ENCODE data around the gene MT4. TPM values are rescaled to one million over a fixed set of nuclear protein-coding genes. Genes with fewer than 3 reads are reported as not detected.
"Not testable (repeated sequence)": the region's sequence is repeated elsewhere in the genome, so short reads cannot be mapped to it uniquely, and the experiment has no call there.

The MT4 gene
- total RNA-seq, 1 donor from 2014 or later: not detected

GRCh38 chr16:56554441-56554840 lies 10.4 kb upstream of the MT4 start:
- no peak for DNase-seq (ENCODE audit: low spot score in 2 of 2)
- FAIRE-seq: no peak

GRCh38 chr16:56558024-56558747 lies 6.7 kb upstream of the MT4 start:
- DNase-seq (ENCODE audit: low spot score in 2 of 2) (peak in 1 of 2 donors; percentile 32), FAIRE-seq (no peak)

DNA sequence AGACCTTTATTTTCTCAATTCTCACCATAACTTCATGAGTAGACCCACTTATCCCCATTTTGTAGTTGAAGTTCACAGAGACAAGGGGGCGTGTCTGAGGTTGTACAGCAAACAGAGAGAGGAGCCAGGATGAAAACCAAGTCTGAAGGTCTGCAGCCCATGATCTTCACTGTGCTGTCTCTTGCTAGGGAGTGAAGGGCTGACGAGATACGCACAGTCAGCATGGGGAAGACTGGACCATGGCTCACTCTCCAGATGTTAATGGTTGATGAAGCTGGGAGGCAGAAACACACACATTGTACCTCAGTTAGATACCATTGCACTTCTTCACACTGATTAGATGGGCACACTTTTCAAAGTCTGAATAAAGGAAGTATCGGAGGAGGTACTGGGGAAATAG lies 5.8 kb upstream of the MT4 start:
- no peak for FAIRE-seq
- no peak for DNase-seq (ENCODE audit: low spot score in 2 of 2)

DNA sequence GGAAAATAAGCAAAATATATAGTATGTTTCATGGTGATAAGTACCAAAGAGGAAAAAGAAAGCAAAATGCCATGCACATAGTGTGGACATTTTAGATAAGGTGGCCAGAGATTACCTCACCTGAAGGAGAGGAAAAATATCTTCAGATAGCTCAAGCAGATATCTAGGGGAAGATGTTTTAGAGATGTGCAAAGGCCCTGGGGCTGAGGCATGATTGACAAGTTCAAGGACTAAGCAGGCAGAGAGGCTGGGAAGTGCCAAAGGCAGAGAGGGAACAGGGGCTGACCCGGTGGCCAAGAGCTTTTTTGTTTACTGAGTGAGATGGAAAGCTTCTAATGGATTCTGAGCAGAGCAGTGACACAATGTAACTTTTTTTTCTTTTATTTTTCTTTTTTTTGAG lies 4.4 kb upstream of the MT4 start:
- FAIRE-seq: no peak

DNA sequence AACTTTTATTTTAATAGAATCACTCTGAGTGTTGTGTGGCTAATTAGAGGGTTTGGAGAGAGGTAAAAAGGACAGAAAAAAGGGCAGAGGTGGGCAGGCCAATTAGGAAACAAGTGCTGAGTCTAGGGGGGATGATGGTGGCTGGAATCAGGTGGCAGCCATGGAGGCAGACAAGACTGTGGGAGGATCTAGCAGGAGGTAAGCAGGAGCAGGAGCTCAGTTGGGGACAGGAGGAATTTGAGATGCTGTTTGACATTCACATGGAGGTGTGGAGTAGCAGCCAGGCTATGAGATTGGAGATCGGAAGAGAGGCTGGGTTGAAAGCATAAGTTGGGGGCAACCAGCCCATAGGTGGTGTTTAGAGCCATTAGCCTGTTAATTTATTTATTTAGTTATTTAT lies 3.7 kb upstream of the MT4 start:
- FAIRE-seq (no peak), DNase-seq (ENCODE audit: low spot score in 2 of 2) (no peak)

More for the DNA sequence above, 4.4 kb upstream of the MT4 start:
- no peak for DNase-seq (ENCODE audit: low spot score in 2 of 2)

DNA sequence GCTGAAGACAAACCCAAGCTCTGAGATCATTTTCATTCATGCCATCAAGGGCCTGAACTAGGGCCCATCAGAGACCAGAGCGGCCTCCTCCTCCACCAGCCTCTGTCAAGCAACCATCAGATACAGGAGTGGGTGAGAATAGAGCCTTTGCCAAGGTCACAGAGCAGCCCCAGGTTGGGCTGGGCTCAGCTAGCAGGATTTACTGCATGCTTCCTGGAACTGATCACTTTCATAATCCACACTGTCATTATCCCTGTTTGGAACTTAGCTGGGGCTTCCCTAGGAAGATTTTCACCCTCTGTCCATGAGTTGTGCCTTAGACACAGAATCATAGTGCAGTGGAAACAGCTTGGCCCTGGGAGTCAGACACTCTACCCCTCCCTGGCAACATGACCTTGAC lies 5.1 kb downstream of the MT4 start:
- FAIRE-seq (no peak), DNase-seq (ENCODE audit: low spot score in 2 of 2) (no peak)

GRCh38 chr16:56571525-56571924 lies 6.7 kb downstream of the MT4 start:
- FAIRE-seq: no peak
- DNase-seq (ENCODE audit: low spot score in 2 of 2): no peak

GRCh38 chr16:56574625-56575024 lies 9.8 kb downstream of the MT4 start:
- DNase-seq (ENCODE audit: low spot score in 2 of 2): no peak
- FAIRE-seq: no peak

DNA sequence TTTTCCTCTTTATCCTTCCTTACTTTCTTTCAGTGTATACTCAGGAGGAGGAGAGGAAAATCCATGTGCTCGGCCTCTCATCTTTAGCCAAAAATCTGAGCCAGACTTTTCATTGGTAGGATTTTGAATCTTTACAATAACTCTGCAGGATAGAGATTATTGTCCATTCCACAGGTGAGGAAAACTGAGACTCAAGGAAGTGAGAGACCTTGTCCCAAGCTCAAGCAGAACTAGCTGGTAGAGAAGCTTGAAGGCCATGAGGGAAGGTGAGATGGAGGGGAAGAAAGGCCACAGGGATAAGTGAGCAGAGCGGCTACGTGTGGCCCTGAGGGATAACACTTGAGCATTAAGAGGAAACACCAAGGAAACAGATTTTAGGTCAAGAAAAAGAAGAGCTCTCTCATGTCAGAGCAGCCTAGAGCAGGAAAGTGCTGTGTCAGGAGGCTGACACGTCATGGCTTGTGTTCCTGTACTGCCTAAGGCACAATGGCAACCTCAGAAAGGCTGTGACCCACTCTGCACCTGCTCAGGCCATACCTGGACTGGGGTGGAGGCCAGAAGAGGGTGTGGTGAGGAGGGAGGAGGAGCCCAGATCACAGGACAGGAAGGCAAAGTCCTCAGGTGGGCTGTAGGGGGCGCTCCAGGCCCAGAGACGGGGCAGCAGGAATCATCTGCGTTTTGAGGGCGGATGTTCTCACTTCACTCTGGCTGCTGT lies 11.9 kb downstream of the MT4 start:
- FAIRE-seq (no peak), DNase-seq (ENCODE audit: low spot score in 2 of 2) (no peak)

DNA sequence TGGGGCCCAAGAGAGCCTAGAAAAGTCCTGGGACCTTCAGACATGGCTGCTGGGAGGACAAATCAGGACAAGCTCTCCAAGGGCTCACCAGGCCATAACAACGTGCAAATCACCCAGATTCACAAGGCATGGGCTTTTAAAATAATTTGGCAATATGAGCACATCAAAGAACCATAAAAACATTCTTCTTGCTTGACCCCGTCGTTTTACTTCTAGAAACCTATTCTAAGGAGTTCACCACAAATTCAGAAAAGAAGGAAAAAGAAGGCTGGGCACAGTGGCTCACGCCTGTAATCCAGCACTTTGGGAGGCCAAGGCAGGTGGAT lies 12.4 kb downstream of the MT4 start:
- no peak for FAIRE-seq
- DNase-seq (ENCODE audit: low spot score in 2 of 2): no peak

DNA sequence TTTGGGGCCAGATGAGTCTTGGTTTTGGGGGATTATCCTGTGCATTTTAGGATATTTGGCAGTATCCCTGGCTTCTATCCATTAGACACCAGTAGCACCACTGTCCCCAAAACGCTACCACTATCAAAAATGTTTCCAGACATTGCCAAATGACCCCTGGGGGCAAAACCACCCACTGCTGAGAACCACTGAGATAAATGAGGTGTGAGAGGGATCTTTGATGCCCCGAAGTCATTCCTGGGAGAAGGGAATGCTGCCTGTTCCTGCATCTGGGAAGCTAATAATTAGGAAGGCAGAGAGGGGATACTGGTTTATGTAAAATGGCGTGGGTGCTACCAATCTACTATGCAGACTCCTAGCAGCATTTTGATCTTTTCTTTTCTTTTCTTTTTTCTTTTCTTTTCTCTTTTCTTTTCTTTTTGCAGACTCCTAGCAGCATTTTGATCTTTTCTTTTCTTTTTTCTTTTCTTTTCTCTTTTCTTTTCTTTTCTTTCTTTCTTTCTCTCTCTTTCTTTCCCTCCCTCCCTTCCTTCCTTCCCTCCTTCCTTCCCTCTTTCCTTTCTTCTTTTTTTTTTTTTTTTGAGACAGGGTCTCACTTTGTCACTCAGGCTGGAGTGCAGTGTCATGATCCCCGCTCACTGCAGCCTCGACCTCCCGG lies 15.6 kb downstream of the MT4 start:
- DNase-seq (ENCODE audit: low spot score in 2 of 2) (no peak), FAIRE-seq (no peak)

GRCh38 chr16:56582911-56583310 lies 18.0 kb downstream of the MT4 start:
- DNase-seq (ENCODE audit: low spot score in 2 of 2); FAIRE-seq: not testable (repeated sequence)

GRCh38 chr16:56583351-56584168 lies 18.7 kb downstream of the MT4 start:
- DNase-seq (ENCODE audit: low spot score in 2 of 2): no peak
- no peak for FAIRE-seq

GRCh38 chr16:56584276-56584675 lies 19.4 kb downstream of the MT4 start:
- no peak for FAIRE-seq
- DNase-seq (ENCODE audit: low spot score in 2 of 2): no peak

DNA sequence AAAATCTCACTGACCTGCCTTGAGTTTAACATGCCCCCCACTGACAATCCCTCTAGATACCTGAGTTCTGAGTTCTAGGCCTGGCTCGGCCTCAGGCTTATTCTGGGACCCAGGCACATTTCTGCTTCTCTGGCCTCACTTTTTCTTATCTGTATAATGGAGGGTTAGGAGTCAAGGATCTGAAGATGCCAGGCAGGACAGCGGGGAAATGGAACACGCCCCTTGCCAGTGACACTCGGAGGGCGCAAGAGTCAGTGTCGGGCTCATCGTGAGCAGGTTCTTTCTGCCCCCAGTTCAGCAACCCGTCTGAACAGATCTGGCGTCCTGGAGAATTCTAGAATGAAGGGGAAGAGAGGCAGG lies 23.9 kb downstream of the MT4 start:
- FAIRE-seq (no peak), DNase-seq (ENCODE audit: low spot score in 2 of 2) (no peak)

GRCh38 chr16:56589141-56590039 lies 24.5 kb downstream of the MT4 start, which contains the start of gene MT3:
MT3 (plus strand) TSS chr16:56589528; CDS start chr16:56589591, 63 bp downstream.
- FAIRE-seq: no peak
- DNase-seq (ENCODE audit: low spot score in 2 of 2): peak; percentile 72 to 75

GRCh38 chr16:56591377-56592060 lies 26.6 kb downstream of the MT4 start:
- no peak for FAIRE-seq
- no peak for DNase-seq (ENCODE audit: low spot score in 2 of 2)

GRCh38 chr16:56593573-56594291 lies 28.9 kb downstream of the MT4 start:
- DNase-seq (ENCODE audit: low spot score in 2 of 2) (no peak), FAIRE-seq (no peak)

DNA sequence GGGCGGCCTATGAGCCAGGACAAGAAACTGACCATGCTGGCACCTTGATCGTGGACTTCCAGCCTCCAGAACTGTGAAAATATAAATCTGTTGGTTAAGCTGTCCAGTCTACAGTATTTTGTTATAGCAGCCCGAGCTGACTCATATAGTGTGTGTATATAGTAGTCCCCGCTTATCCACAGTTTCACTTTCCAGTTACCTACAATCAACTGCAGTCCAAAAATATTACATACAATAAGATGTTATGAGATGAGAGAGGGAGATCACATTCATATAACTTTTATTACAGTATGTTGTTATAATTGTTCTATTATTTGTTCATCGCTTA lies 29.4 kb downstream of the MT4 start:
- DNase-seq (ENCODE audit: low spot score in 2 of 2) (no peak), FAIRE-seq (no peak)

Data from frontal cortex (tissue), 4 donors.